HG02938 (cell line): ENCODE results near the gene NOL9.

Source experiments
- ATAC-seq: cut with Tn5 transposase; IDR thresholded peaks from one replicate; pipeline ENCODE4 v1.9.1; 2021; ENCODE audit warnings: mild to moderate bottlenecking, moderate library complexity; ENCODE audit not compliant: unreplicated experiment

Gene NOL9

DNA sequence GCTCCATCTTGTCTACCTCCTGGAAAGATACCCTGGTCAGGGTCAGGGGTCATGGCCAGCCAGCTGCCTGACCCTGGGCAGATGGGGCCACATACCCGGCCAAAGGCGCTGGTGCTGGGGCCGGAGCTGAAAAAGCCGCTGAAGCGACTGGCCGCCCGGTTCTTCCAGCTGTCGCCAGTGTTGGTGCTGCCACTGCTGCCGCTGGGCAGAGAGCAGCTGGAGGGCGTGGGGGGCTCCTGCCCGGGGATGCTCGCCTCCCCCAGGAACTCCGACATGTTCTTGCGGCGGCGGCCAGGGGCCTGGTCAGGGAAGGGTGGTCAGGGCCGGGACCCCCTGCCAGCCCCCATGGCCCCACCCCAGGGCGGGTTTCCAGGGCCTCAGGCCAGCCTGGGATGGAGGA is 81.2 kb downstream of the NOL9 start:
- ATAC-seq = no peak

DNA sequence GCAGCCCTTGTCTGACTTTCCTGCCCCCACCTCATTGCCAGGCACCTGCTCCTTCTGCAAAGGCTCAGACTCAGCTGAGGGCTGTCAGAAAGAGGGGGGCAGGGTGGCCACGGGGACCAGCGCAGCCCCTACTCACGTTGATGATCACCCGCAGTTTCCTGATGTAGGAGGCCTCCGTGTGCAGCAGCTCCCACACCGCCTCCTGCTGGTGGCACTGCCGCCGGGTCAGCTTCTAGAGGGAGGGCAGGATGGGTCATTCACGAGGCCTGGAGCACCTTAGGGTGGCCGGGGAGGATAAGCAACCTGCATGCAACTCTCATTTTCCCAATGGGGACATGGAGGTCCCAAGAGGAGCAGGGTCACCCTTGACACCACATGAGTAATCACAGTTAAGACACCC is 81.9 kb downstream of the NOL9 start:
- ATAC-seq = no peak

DNA sequence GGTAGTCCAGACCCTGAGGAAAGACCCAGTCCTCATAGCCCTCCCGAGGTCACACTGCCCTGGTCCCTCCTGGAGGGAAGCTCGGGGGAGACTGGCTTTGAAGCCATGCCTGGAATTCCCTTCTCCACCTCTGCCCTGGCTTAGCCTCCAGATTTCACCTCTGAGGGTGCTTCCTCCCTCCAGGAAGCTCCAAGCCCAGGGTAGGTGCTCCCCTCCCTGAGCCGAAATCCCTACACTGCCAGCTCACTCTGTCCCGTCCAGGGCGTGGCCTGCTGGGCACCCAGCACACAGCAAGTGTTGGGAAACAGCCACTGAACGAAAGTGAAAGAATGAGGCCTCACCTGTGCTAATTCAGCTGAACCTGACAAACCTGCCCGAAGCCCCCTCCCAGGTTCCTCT is 82.3 kb downstream of the NOL9 start:
- ATAC-seq = no peak
